Measurements from ENCODE around the gene ST8SIA6.
"Not testable (repeated sequence)": the region's sequence is repeated elsewhere in the genome, so short reads cannot be mapped to it uniquely, and the experiment has no call there.

The ST8SIA6 gene, protein sequence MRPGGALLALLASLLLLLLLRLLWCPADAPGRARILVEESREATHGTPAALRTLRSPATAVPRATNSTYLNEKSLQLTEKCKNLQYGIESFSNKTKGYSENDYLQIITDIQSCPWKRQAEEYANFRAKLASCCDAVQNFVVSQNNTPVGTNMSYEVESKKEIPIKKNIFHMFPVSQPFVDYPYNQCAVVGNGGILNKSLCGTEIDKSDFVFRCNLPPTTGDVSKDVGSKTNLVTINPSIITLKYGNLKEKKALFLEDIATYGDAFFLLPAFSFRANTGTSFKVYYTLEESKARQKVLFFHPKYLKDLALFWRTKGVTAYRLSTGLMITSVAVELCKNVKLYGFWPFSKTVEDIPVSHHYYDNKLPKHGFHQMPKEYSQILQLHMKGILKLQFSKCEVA

DNA sequence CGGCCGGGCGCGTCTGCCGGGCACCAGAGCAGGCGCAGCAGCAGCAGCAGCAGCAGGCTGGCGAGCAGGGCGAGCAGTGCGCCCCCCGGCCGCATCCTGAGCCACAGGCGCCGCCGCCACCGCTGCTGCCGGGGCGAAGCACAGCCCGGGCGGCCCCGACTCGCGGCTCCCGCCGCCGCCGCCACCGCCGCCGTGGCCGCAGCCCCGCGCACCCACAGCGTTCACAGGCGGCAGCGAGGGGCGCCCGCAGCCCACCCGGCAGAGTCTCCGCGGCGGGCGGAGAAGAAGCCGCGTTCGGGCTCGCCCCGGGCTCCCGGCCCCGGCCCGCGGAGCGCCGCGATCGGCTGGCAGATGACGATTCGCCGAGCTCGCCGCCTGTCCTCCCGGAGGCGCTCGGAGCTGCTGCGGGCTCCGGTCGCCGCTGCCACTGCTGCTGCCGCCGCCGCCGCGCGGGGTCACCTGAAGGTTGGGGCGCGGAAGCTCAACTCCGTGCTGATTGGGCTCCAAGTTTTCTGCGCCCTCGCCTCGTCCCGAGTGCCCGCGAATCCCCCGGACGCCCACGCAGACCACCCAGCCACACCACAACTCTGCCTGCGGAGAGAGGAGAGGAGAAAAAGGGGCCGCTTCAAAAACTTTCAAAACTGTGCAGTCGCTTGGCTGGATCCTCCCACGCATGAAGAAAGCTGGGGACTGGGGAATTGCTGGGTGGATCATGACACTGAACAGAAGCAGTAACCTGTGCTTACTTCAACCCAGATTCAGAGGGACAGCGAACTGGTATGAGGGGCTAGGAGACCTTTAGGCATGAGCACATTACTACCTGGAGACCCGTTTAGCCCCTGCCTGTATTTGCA lies at the start of gene ST8SIA6:
Gene ST8SIA6 (minus strand): TSS at position 435 of the 854 bp plus-strand sequence. CDS start 340 bp downstream, at position 95.
- DNase-seq (ENCODE audit: low spot score), result no peak

DNA sequence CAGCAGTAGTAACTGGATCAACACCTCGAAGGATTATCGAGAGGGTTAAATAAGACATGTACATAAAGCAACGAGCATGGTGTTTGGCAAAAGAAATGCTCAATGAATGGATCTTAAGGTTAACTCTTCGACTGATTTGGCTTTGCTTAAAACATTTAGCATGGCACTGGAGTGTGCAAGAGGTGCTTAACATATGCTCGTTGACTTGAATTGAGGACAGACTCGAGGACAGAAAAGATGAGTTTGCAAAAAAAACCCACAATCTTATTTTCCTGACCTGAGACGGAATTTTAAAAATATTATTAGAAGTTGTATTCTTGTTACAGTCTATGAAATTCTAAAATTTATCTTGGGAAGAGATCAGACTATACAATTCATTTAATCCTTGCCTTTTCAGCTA lies 49.4 kb upstream of the ST8SIA6 start:
- no peak for DNase-seq (ENCODE audit: low spot score)

DNA sequence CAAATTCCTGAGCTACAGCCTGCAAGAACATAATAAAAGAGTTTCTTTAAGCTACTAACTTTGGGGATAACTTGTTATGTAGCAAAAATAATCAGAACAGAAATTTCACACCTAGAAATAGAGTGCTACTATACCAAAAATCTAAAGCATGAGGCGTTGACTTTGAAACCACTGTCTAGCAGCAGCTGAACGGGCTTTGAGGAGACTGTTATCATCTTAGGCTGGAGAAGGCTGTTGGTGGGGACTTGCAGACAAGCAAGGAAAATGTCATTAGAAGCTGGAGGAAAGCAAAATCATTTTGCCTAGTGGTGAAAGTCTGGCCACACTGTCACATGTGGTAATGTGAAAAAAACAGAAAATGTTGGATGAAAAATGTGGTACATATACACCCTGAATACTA lies 48.4 kb upstream of the ST8SIA6 start:
- DNase-seq (ENCODE audit: low spot score), result no peak

DNA sequence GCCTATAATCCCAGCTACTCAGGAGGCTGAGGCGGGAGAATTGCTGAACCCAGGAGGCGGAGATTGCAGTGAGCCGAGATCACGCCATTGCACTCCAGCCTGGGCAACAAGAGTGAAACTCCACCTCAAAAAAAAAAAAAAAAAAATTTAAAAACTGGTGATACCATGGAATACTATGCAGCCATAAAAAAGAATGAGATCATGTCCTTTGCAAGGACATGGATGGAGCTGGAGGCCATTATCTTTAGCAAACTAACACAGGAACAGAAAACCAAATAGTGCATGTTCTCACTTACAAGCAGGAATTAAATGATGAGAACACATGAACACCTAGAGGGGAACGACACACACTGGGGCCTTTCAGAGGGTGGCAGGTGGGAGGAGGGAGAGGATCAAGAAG lies 44.6 kb upstream of the ST8SIA6 start:
- not testable (repeated sequence) for DNase-seq (ENCODE audit: low spot score)

DNA sequence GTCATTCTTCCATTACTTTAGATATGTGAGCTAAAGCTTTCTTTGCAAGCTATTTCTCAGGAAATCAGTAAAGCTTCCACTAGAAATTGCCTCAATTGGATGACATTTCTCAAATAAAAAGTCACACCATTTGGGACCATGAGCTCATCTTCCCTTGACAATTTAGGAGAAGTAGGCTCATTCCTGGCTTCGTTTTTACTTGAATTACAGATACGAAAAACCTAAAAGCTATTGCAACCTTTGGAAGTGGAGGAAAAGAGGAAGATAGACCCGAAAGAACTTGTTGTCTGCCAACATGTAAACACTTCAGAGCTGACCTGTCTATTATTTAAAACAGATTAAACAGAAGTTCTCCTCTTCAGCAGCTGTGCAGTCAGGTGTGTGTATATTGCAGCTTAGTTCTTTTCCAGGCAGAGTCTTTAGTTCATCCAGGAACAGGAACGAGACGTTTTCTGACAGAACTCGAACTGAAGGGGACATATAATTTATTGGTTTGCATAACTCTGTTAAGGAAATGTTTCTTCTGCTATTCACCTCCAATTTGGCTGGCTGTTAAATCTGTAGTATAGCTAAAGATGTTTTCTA lies 43.1 kb upstream of the ST8SIA6 start:
- no peak for DNase-seq (ENCODE audit: low spot score)

DNA sequence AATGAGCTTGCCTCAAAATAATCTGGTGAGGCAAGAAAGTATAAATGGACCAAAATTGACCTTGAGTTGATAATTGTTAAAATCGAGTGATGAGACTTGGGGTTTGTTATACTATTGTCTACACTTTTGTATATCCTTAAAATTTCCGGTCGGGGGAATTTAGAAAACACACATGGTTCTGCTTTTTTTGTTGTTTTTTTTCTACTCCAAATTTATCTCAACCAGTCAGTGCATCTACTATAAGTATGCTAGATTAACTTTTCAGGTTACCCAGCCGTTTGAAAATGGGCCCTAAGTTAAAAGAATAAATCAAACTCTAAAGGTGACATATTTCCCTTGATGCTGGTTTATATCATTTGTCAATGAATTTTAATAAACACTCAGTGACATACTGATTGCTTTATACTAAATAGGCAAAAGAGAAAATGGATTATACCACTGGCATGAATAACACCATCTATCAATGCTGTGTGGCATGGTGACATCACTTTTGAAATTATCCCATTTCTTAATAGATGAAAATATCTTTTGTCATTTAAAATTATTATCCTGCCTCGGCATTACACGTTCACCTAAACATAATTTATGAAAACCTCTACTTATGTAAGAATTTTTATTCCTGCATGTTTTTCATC lies 40.3 kb upstream of the ST8SIA6 start:
- no peak for DNase-seq (ENCODE audit: low spot score)

DNA sequence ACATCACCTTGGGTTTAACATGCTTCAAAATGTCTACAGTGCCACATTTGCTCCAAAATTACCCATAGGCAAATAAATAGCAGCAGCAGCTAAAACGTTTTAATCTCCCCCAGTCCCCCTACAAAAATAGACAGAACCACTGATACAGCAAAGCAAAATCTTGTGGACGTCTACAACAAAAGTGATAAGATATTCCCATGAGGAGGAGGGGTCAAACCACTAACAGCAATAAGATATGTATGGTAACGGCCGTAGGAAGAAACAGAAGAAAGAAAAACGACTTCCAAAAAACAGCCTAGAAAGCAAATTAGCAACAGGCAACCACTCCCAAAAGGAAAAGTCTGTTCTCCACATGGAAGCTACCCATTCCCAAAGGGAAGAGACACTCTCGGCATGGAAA lies 34.5 kb upstream of the ST8SIA6 start:
- DNase-seq (ENCODE audit: low spot score), result no peak

DNA sequence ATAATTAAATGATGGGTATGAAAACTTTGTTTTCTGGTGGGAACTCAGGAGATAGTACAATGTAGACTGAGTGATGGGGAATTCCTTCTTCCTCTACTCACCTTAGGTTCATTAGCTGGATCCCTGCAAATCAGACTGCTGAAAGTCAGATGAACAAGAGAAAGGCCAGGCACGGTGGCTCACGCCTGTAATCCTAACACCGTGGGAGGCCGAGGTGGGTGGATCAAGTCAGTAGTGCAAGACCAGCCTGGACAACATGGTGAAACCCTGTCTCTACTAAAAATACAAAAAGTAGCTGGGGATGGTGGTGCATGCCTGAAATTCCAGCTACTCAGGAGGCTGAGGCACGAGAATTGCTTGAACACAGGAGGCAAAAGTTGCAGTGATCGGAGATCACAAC lies 28.7 kb upstream of the ST8SIA6 start:
- no peak for DNase-seq (ENCODE audit: low spot score)

DNA sequence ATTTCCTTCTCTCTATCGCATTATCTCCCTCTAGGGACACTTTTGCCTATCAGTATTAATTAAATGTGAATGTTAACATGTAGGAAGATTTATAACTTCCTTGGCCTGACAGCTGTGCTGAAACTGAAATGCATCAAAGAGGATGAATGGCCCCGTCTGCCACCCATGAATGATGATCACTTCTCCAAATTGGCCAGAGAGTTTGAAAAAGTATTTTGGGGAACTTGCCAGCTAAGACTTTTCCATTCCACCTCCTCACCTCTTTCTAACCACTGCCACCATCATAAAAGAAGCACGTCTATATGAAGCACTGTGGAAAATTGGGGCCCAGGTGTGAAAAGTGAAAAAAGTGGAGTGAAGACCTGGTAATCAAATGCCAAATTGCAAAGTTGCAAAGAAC lies 25.4 kb upstream of the ST8SIA6 start:
- DNase-seq (ENCODE audit: low spot score), result no peak

DNA sequence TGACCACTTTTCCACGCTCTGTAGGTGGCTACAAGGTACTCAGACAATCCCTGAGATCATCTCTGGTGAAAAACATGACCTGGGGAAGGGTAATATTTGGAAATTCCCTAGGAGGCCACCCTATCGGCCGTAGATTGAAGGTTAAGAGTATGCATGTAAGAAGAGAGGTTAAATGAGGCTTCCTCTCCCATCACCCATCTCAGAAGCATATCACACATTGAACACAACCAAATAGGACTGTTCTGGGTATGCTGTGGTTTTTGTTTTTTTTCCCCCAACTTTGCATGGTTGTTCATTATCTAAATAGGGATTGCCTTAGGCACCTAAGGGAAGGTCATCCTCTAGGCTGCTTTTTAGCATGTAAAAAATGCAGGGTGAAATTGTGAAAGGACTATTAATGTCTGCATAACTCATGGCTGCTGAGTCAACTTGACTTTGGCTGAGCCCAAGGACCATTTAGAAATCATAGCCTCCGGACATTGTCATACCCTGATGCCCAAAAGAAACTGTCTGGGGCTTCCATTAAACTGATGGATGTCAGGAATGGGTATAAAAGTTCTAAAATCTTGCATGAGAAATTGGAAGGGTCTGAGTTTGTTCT lies 24.7 kb upstream of the ST8SIA6 start:
- DNase-seq (ENCODE audit: low spot score), result no peak

DNA sequence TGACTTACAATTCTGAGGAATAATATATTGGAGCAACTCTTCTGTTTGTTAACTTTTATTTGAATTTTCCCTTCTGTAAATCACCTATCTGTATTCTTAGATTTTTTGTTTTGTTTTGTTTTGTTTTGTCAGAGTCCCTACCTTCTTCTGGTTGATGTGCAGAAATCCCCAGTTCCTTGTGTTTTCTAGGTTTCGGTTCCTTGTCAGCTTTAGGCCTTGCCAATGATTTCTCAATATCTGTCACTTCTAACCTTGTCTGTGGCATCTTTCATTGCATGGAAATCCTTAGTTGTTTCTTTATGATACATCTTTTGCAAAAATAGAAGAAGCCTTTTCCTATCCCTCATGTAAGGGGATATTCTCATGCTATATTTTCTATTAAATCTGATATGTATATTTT lies 21.7 kb upstream of the ST8SIA6 start:
- DNase-seq (ENCODE audit: low spot score), result no peak

DNA sequence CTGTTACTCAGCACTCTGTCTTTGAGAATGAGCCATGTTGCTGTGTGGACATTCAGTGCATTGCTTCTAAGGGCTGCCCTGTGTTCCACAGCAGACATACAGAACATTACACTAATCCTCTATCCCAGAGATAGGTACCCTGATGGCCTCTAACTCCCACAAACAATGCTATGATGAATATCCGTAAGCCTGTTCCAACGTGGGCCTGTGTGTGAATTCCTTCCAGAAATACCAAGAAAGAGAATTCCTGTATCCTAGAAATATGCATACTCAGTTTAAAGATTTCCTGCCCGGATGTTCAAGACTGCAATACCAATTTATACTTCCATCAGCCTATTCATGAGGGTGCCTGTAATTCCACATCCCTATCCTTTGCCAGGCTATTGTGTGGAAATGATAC lies 21.3 kb upstream of the ST8SIA6 start:
- DNase-seq (ENCODE audit: low spot score), result no peak

DNA sequence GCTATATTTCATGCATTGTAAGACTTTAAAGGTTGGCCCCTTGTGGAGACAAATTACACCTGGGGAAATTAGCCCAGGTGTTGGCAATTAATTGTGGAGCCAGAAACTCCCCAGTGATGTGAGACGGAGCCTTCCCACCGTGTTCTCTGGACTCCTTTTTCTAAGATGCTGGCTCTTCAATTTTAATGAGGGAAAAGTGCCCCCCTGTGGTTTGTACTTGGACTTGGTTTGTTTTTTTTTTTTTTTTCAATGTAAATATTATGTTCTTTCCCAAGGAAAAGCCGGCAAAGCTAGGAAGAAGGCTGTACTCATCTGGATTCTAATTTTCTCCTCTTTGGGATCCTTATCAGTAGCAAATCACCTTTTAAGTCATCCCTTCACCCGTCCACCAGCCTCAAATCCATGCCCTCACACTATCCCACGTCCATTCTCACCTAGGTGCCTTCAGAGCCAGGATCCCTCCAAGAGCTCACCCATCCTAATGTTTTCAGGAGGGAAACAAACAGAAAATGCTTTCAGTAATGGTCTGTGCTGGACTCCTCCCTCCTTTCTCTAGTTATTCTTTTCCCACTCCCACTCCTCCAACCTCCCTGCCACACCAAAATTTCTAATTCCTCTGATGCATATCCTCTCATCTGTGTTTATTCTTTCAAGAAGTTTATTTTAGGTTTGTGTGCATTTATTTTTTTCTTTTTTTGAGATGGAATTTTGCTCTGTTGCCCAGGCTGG lies 20.4 kb upstream of the ST8SIA6 start:
- peak; percentile 13 for DNase-seq (ENCODE audit: low spot score)

DNA sequence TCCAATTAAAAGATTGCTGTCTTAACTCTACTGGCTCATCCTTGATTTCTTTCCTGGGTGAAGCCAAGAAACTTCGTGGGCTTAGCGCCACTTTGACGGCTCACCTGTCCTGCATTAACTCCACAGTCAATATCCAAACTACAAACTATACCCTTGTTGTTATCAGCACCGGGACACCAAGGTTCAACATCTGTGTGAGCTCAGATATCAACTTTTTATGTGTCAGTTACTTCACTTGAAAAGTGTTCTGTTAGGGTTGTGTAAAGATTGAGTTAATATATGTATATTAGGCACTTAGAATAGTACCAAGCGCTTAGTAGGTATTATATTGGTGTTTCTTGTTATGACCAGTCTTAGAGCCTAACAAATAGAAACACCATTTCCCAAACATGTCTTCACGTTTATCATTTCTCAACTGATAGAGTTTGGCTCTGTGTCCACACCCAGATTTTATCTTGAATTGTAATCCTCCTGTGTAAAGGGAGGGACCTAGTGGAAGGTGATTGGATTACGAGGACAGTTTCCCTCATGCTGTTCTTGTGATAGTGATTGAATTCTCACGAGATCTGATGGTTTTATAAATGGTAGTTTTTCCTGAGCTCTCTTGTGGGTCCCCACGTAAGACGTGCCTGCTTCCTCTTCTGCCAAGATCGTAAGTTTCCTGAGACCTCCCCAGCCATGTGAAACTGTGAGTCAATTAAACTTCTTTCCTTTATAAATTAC lies 19.0 kb upstream of the ST8SIA6 start:
- no peak for DNase-seq (ENCODE audit: low spot score)

DNA sequence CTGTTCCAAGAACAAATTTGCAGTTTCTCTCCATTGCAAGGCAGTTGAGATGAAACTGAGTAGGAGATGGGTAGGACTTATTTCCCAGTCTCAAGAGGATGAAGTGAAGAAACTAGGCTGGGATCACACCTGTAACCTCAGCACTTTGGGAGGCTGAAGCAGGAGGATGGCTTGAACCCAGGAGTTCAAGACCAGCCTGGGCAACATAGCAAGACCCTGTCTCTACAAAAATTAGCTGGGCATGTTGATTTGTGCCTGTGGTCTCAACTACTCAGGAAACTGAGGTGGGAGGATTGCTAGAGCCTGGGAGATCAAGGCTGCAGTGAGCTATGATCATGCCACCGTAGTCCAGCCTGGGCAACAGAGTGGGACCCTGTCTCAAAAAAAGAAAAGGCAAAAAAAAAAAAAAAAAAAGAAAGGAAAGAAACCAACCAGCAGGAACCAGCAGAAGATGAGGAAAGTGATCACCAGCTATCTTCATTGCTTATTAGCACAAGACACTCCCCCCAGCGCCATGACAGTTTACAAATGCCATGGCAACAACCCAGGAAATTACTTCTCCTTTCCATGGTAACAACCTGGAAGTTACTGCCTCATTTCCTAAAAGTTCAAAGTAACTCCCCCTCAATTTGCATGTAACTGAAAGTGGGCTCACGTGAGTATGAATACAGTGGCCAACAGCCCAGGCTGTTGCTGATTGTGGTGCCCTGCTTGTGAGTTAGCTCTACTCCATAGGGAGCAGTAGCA lies 18.3 kb upstream of the ST8SIA6 start:
- no peak for DNase-seq (ENCODE audit: low spot score)

DNA sequence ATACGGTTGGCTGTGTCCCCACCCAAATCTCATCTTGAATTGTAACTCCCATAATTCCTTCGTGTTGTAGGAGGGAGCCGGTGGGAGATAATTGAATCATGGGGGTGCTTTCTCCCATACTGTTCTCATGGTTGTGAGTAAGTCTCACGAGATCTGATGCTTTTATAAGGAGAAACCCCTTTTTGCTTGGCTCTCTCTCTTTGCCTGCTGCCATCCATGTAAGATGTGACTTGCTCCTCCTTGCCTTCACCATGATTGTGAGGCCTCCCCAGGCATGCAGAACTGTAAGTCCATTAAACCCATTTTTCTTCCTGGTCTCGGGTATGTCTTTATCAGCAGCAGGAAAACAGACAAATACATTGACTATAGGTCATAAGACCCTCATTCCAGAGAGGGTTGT lies 15.9 kb upstream of the ST8SIA6 start:
- DNase-seq (ENCODE audit: low spot score), result no peak

DNA sequence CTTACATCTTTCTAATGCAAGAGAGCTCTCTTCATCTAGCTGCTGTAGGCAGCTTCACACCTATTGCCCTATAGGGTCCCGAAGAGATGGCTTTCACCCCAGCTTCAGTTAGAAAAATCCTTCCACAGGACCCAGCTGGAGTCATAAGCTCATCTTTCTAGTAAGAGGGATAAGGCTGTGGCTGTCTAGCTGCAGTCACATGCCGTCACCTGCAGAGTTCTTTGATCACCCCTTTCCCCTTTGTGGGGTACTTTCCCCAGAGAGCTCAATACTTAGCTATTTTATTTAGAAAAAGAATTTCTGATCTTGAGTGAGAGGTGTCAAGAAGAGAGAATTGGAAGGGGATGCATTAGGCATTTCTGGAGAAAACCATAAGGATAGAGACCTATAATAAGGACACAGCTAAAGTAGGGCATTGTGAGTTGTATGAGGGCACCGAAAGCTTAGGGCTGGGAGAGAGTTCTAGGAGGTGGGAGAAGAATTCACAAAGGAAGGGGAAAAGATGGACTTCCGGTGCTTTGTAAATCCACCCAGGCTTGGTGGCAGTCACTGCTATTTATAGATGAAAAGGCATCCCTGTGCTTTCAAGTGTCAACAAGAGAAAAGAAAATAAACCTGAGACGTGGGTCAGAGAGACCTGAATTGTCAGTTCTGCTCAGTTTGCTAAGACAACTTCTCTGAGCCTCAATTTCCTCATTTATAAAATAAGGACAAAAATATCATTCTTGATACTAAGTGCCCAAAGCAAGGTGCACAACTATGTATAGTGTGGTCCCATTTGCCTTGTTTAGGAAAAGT lies 11.1 kb upstream of the ST8SIA6 start:
- no peak for DNase-seq (ENCODE audit: low spot score)

DNA sequence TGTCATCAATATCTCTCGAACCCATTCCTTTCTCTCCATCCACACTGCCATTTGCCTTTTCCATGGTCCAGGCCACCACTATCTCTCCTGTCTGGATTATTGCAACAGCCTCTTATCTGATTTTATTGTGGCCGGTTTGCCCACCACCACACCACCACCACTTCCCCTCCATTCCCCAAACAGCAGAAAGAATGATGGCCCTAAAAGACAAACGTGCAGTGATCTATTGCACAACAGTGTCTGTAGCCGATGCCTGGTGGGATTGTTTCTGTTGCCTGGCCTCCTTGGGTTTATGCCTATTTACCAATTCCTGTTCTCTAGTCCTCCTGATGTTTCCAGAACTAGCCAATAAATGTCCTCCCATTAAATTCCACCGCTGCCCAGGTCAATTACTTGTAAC lies 10.2 kb upstream of the ST8SIA6 start:
- DNase-seq (ENCODE audit: low spot score), result no peak

DNA sequence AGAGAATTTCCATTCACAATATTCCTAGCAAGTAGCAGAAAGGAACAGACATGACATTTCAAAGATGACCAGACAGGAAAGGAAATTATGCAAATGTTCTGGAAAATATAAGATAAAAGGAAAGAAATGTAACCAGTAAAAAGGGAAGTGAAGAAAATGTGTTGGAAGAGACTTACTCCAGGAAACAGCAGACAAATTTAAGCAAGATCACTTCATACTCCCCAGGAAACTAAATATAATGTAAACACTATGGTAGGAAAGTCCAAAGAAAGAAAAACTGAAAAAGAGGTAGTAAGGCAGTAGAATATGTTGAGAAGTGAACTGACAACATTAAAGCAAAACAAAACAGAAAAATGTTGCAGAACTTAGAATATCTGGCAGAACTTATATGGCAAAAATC lies 6.4 kb upstream of the ST8SIA6 start:
- no peak for DNase-seq (ENCODE audit: low spot score)
